SH-SY5Y (cell line): ENCODE measurements around the gene DENND1B.

Source experiments
- GATA2 ChIP-seq: IDR thresholded peaks from 2 replicates; pipeline ENCODE4 v1.6.1; 2011; ENCODE audit warnings: mild to moderate bottlenecking, low read depth, low read length
- GATA3 ChIP-seq: IDR thresholded peaks from 2 replicates; pipeline ENCODE4 v1.6.1; 2011; ENCODE audit warnings: low read depth, mild to moderate bottlenecking, low read length, moderate library complexity

- TF ChIP-seq GATA2: no peak
- no peak for TF ChIP-seq GATA3
Measured at GRCh38 chr1:197810812-197811211, 35.5 kb upstream of the DENND1B start.
